NCI-H1436 treated with DMSO at 0.1 percent for 48 hours (cell line): ENCODE results near the gene ANKHD1.

Experiments
- DNase-seq: peaks from one replicate; lab custom pipeline; 2025; lab: John Stamatoyannopoulos, UW

The ANKHD1 gene

GRCh38 chr5:140542972-140543371 is 141.3 kb downstream of the ANKHD1 start:
- no peak for DNase-seq

- DNase-seq = no peak
Measured at GRCh38 chr5:140544986-140545385, 143.4 kb downstream of the ANKHD1 start.

- no peak for DNase-seq
Measured at GRCh38 chr5:140545606-140546005, 144.0 kb downstream of the ANKHD1 start.

GRCh38 chr5:140546851-140547507 is 145.3 kb downstream of the ANKHD1 start:
- DNase-seq = no peak

GRCh38 chr5:140547508-140548299 is 146.1 kb downstream of the ANKHD1 start, which contains the start of gene EIF4EBP3:
TSS of gene EIF4EBP3 (plus strand) at chr5:140547662. CDS start at chr5:140547738, 76 bp downstream.
- DNase-seq = no peak

GRCh38 chr5:140548300-140548688 is 146.7 kb downstream of the ANKHD1 start:
- no peak for DNase-seq

GRCh38 chr5:140548791-140549190 is 147.2 kb downstream of the ANKHD1 start:
- no peak for DNase-seq

- DNase-seq = no peak
Measured at GRCh38 chr5:140549237-140550144, 147.9 kb downstream of the ANKHD1 start.

GRCh38 chr5:140550147-140551079 is 148.8 kb downstream of the ANKHD1 start:
- DNase-seq = no peak

GRCh38 chr5:140551872-140552271 is 150.2 kb downstream of the ANKHD1 start:
- no peak for DNase-seq

GRCh38 chr5:140553657-140554056 is 152.0 kb downstream of the ANKHD1 start:
- DNase-seq = no peak

GRCh38 chr5:140554454-140554853 is 152.8 kb downstream of the ANKHD1 start:
- no peak for DNase-seq

- no peak for DNase-seq
Measured at GRCh38 chr5:140555747-140556312, 154.2 kb downstream of the ANKHD1 start.

- DNase-seq = no peak
Measured at GRCh38 chr5:140556438-140556837, 154.8 kb downstream of the ANKHD1 start.

GRCh38 chr5:140557136-140557805 is 155.6 kb downstream of the ANKHD1 start, which contains the start of gene SRA1:
TSS of gene SRA1 (minus strand) at chr5:140557473. CDS start at chr5:140557452, 21 bp downstream.
- DNase-seq = peak; percentile 58

- DNase-seq = no peak
Measured at GRCh38 chr5:140557965-140558364, 156.3 kb downstream of the ANKHD1 start.

GRCh38 chr5:140558542-140558941 is 156.9 kb downstream of the ANKHD1 start:
- DNase-seq = no peak

- no peak for DNase-seq
Measured at GRCh38 chr5:140560227-140560626, 158.6 kb downstream of the ANKHD1 start.

GRCh38 chr5:140561753-140562523 is 160.3 kb downstream of the ANKHD1 start:
- DNase-seq = no peak
